GM21360 (cell line): ENCODE results near the gene ACSM2A.
A peak's percentile ranks its signal among the peaks of the same experiment; 100 is the strongest.
"Not testable (repeated sequence)": the region's sequence is repeated elsewhere in the genome, so short reads cannot be mapped to it uniquely, and the experiment has no call there.

Experiments used
- ATAC-seq: cut with Tn5 transposase; IDR thresholded peaks from one replicate; pipeline ENCODE4 v1.9.1; 2021; ENCODE audit warnings: mild to moderate bottlenecking, moderate library complexity; ENCODE audit not compliant: unreplicated experiment

Gene ACSM2A

GRCh38 chr16:20451364-20451763, at the start of gene ACSM2A:
Gene ACSM2A, plus strand, starts transcription at chr16:20451521. Its CDS starts 8,594 bp downstream, at chr16:20460115.
- ATAC-seq, result not testable (repeated sequence)

- no peak for ATAC-seq
Measured at GRCh38 chr16:20402651-20403050, 48.7 kb upstream of the ACSM2A start.

- no peak for ATAC-seq
Measured at GRCh38 chr16:20404637-20405036, 46.7 kb upstream of the ACSM2A start, which contains the start of gene PDILT. Gene PDILT, minus strand, starts transcription at chr16:20404737. Its CDS starts 5,437 bp downstream, at chr16:20399300.

- peak; percentile 38 for ATAC-seq
Measured at GRCh38 chr16:20409398-20410120, 41.8 kb upstream of the ACSM2A start, which contains the start of gene ACSM5. Gene ACSM5, plus strand, starts transcription at chr16:20409534. Its CDS starts 1,951 bp downstream, at chr16:20411485.

GRCh38 chr16:20410121-20410723, 41.1 kb upstream of the ACSM2A start:
- ATAC-seq, result peak; percentile 87

GRCh38 chr16:20411055-20411454, 40.3 kb upstream of the ACSM2A start:
- ATAC-seq, result no peak

GRCh38 chr16:20415541-20415940, 35.8 kb upstream of the ACSM2A start:
- no peak for ATAC-seq

GRCh38 chr16:20419093-20419492, 32.2 kb upstream of the ACSM2A start:
- not testable (repeated sequence) for ATAC-seq

GRCh38 chr16:20421748-20422147, 29.6 kb upstream of the ACSM2A start:
- ATAC-seq, result not testable (repeated sequence)

GRCh38 chr16:20423772-20424128, 27.6 kb upstream of the ACSM2A start:
- ATAC-seq, result not testable (repeated sequence)

GRCh38 chr16:20424129-20424866, 27.0 kb upstream of the ACSM2A start:
- ATAC-seq, result no peak

- not testable (repeated sequence) for ATAC-seq
Measured at GRCh38 chr16:20427401-20427797, 23.9 kb upstream of the ACSM2A start.

GRCh38 chr16:20429499-20429898, 21.8 kb upstream of the ACSM2A start:
- not testable (repeated sequence) for ATAC-seq

GRCh38 chr16:20430480-20430879, 20.8 kb upstream of the ACSM2A start:
- ATAC-seq, result not testable (repeated sequence)

- ATAC-seq, result no peak
Measured at GRCh38 chr16:20430948-20431347, 20.4 kb upstream of the ACSM2A start.

GRCh38 chr16:20438950-20439349, 12.4 kb upstream of the ACSM2A start:
- not testable (repeated sequence) for ATAC-seq

- ATAC-seq, result not testable (repeated sequence)
Measured at GRCh38 chr16:20439820-20440231, 11.5 kb upstream of the ACSM2A start.

GRCh38 chr16:20440731-20441130, 10.6 kb upstream of the ACSM2A start:
- ATAC-seq, result not testable (repeated sequence)

GRCh38 chr16:20441191-20441590, 10.1 kb upstream of the ACSM2A start:
- ATAC-seq, result no peak

- ATAC-seq, result not testable (repeated sequence)
Measured at GRCh38 chr16:20441859-20442258, 9.5 kb upstream of the ACSM2A start.

GRCh38 chr16:20446652-20447393, 4.5 kb upstream of the ACSM2A start:
- not testable (repeated sequence) for ATAC-seq
